ENCODE data around the gene PICK1.

Gene PICK1

DNA sequence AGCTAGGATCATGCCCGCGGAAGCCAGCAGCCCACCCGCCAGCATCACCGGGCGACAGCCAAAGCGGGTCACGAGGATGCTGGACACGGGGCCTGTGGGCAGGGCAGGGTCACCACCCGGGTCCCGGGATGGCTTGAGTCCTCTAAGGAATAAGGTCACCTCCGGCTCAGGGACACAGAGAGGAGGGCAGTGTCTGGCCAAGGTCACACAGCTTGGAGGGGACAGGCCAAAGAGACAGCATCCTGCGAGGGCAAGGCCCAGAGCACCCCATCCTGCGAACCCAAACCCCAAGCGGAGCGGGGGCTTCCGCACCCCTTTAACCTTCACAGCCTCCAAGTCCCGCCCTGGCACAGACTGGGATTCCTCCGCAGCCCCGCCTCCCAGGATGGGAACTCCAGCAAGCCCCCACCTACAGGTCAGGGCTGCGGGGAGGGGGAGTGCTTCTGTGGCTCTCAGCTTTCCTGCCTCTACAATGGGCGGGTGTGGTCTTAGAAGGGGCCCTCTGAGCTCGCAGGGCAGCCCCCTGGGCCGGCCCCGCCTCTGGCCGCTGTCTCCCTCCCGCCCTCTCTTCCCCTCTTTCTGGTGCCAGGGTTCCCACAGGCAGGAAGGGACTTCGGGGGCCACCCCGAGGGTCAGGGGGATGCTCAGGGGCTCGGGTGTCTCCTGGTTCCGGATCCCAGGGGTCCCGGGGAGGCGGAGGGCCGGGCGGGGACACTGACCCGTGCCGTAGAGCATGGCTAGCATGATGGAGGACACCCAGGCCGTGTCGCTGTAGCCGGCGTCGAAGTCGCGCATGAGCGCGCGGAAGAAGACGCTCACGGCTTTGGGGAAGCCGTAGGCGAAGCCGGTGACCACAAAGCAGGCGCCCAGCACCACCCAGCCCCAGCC lies 25.0 kb downstream of the PICK1 start:
- TF ChIP-seq RAD21 (IDR thresholded peaks at IDR 0.05; ENCODE audit: low read depth): no peak
- no peak for TF ChIP-seq TAF1 (IDR thresholded peaks at IDR 0.05; ENCODE audit: low read depth)
- TF ChIP-seq TCF12 (IDR thresholded peaks at IDR 0.05; ENCODE audit: low read depth): no peak
- no peak for TF ChIP-seq YY1 (IDR thresholded peaks at IDR 0.05; ENCODE audit: low read depth)
- no peak for TF ChIP-seq CEBPB (IDR thresholded peaks at IDR 0.05)
- TF ChIP-seq NFIC (IDR thresholded peaks at IDR 0.05): no peak
- TF ChIP-seq EGR1 (IDR thresholded peaks at IDR 0.05): no peak
- TF ChIP-seq TEAD4 (IDR thresholded peaks at IDR 0.05): no peak
- no peak for TF ChIP-seq EP300 (IDR thresholded peaks at IDR 0.05; ENCODE audit: borderline replicate concordance)
- TF ChIP-seq, protein P1, sequence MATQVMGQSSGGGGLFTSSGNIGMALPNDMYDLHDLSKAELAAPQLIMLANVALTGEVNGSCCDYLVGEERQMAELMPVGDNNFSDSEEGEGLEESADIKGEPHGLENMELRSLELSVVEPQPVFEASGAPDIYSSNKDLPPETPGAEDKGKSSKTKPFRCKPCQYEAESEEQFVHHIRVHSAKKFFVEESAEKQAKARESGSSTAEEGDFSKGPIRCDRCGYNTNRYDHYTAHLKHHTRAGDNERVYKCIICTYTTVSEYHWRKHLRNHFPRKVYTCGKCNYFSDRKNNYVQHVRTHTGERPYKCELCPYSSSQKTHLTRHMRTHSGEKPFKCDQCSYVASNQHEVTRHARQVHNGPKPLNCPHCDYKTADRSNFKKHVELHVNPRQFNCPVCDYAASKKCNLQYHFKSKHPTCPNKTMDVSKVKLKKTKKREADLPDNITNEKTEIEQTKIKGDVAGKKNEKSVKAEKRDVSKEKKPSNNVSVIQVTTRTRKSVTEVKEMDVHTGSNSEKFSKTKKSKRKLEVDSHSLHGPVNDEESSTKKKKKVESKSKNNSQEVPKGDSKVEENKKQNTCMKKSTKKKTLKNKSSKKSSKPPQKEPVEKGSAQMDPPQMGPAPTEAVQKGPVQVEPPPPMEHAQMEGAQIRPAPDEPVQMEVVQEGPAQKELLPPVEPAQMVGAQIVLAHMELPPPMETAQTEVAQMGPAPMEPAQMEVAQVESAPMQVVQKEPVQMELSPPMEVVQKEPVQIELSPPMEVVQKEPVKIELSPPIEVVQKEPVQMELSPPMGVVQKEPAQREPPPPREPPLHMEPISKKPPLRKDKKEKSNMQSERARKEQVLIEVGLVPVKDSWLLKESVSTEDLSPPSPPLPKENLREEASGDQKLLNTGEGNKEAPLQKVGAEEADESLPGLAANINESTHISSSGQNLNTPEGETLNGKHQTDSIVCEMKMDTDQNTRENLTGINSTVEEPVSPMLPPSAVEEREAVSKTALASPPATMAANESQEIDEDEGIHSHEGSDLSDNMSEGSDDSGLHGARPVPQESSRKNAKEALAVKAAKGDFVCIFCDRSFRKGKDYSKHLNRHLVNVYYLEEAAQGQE (IDR thresholded peaks at IDR 0.05; ENCODE audit: low read depth): no peak

DNA sequence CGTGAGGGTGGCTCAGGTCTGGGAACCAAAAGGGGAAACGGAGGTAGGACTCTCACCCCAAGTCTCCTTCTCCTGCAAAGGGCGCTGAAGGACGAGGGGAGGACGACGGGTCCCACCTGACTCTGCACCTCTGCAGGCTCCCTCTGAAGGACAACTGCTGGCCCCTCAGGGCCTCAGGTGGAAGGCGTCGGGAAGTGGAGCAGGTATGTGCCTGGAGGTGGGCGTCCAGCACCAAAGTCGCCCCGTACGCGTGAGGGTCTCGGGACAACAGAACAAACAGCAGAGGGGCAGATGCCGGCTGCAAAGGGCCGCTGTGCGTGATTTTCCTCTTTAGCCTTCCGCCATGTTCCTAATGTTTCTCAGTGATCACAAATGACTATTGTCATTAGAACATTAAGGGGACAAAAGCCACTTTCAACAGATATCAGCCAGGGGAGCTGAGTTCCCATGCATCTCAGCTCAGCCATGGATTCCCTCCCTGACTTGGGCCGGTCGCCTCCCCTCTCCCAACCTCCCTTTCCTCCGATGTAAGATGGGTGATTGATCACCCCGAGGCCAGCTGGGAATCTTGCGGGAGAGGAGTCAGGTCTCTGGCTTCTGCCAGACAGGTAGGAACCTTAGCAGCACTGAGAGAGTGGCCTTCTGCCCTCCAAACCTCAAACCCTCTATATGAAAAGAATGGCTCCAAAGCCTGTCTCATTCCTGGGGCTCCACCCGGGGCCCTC lies 25.9 kb downstream of the PICK1 start:
- TF ChIP-seq EP300 (IDR thresholded peaks at IDR 0.05; ENCODE audit: borderline replicate concordance) (no peak), TAF1 (IDR thresholded peaks at IDR 0.05; ENCODE audit: low read depth) (no peak), CREB1 (IDR thresholded peaks at IDR 0.05; ENCODE audit: low read depth) (no peak), CEBPB (IDR thresholded peaks at IDR 0.05) (no peak), YY1 (IDR thresholded peaks at IDR 0.05; ENCODE audit: low read depth) (no peak), RAD21 (IDR thresholded peaks at IDR 0.05; ENCODE audit: low read depth) (no peak), TCF12 (IDR thresholded peaks at IDR 0.05; ENCODE audit: low read depth) (no peak), EGR1 (IDR thresholded peaks at IDR 0.05) (no peak), ZBTB7A (IDR thresholded peaks at IDR 0.05; ENCODE audit: low read depth) (no peak), TEAD4 (IDR thresholded peaks at IDR 0.05) (no peak), FOXM1 (IDR thresholded peaks at IDR 0.05; ENCODE audit: borderline replicate concordance, low read depth) (no peak), NFIC (IDR thresholded peaks at IDR 0.05) (no peak)
- TF ChIP-seq, protein P2, sequence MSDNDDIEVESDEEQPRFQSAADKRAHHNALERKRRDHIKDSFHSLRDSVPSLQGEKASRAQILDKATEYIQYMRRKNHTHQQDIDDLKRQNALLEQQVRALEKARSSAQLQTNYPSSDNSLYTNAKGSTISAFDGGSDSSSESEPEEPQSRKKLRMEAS (IDR thresholded peaks at IDR 0.05): no peak
- TF ChIP-seq, protein P3, sequence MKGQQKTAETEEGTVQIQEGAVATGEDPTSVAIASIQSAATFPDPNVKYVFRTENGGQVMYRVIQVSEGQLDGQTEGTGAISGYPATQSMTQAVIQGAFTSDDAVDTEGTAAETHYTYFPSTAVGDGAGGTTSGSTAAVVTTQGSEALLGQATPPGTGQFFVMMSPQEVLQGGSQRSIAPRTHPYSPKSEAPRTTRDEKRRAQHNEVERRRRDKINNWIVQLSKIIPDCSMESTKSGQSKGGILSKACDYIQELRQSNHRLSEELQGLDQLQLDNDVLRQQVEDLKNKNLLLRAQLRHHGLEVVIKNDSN (IDR thresholded peaks at IDR 0.05): no peak
- TF ChIP-seq, protein P1 (IDR thresholded peaks at IDR 0.05; ENCODE audit: low read depth): no peak

DNA sequence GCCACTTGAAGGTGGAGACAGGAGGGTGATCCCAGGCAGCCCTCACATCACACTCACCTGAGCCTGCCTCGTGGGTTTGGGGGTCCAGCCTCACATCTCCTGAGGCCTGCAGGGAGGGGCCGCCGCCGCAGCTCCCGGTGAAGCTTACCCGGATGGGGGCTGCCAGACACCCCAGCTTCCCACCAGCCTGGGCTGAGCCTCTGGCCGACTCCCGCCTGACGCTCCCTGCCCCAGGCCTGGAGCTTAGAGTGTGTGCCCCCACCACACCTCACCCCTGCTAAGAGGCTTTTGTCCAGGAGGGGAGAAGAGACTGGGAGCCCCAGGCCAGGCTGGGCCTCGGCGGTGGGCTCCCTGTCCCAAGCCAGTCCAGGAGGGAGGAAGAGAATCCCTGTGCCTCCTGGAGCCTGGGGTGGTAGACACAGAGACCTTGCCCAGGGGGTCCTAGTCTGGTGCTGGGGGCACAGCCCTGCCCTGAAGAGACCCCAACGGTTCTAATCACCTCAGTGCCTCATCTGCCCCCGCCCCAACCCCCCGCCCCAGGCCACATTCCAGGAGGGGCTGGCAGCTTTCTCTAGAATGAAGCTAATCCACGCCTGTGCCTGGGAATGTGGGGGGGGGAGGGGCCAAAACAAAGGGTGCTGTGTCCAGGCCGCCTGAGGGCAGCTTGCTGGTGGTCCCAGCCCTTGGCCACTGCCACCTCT lies 26.9 kb downstream of the PICK1 start, which contains the start of gene SLC16A8:
Gene SLC16A8 (minus strand): TSS at position 254 of the 701 bp plus-strand sequence. CDS start 1,311 bp downstream, outside the sequence.
- TF ChIP-seq, protein P3 (IDR thresholded peaks at IDR 0.05): no peak
- TF ChIP-seq YY1 (IDR thresholded peaks at IDR 0.05; ENCODE audit: low read depth) (no peak), CEBPB (IDR thresholded peaks at IDR 0.05) (no peak), RAD21 (IDR thresholded peaks at IDR 0.05; ENCODE audit: low read depth) (no peak), NFIC (IDR thresholded peaks at IDR 0.05) (no peak), TAF1 (IDR thresholded peaks at IDR 0.05; ENCODE audit: low read depth) (no peak), EGR1 (IDR thresholded peaks at IDR 0.05) (no peak), ZBTB7A (IDR thresholded peaks at IDR 0.05; ENCODE audit: low read depth) (no peak), TCF12 (IDR thresholded peaks at IDR 0.05; ENCODE audit: low read depth) (no peak), FOXM1 (IDR thresholded peaks at IDR 0.05; ENCODE audit: borderline replicate concordance, low read depth) (no peak), EP300 (IDR thresholded peaks at IDR 0.05; ENCODE audit: borderline replicate concordance) (no peak)
- TF ChIP-seq, protein P1 (IDR thresholded peaks at IDR 0.05; ENCODE audit: low read depth): no peak
- TF ChIP-seq, protein P2 (IDR thresholded peaks at IDR 0.05): no peak
